ENCODE data around the gene IP6K2.
"Not testable (repeated sequence)": the region's sequence is repeated elsewhere in the genome, so short reads cannot be mapped to it uniquely, and the experiment has no call there.

The IP6K2 gene

DNA sequence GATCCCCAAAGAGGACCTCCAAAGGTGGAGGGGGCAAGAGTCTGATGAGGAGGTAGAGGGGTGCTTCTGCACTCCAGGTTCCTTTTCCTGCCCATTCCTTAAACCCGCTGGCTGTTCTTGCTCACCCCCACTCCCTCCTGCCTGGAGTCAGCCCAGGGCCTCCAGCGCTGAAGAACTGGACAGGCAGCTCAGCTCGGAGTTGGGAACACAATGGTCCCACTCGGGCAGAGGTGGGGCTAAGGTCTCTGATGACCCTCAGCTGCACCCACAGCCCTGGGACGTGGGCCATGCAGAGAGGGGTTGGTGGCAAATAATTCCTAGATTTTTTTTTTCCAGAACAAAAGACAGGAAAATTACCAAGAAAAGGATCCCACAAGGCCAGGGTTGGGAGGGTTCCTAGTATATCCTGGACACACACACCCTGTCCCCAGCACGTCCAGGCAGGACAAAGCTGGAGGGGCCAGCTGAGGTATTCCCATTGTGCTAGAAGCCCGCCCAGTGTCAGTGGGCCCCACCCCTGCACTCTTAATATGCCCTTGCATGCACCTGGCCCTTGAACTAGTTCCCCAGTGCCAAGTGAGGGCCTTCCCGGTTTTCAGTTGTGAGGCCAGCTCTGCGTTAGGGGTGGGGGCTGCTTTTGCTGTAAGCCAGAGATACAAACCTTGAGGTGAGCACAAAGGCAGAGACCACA, 22.1 kb upstream of the IP6K2 start:
- ATAC-seq = no peak
- no peaks in the 10 kb centered on the region for H3K36me3 Mint-ChIP-seq
- H3K27ac Mint-ChIP-seq = no peak overlapping the region
- no peak overlapping the region for H3K4me3 Mint-ChIP-seq
- no peak for DNase-seq (ENCODE audit: low spot score in 2 of 2)
- no peaks in the 10 kb centered on the region for H3K9me3 Mint-ChIP-seq
- no peaks in the 10 kb centered on the region for H3K4me1 Mint-ChIP-seq

DNA sequence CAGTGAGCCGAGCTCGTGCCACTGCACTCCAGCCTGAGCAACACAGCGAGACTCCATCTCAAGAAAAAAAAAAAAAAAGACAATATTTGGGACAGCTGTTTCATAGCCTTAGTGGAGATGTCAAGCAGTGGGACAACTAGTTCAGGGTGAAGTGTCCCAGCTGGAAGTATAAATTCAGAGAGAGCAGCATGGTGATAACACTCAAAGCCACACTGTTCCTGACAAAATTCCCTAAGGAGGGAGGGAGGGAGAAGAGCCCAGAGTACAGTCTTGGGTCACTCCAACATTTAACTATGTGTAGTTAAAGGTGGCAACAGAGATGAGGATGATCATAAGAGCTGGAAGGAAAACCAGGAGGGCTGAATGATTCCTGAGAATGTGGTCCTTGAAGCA, 21.1 kb upstream of the IP6K2 start:
- ATAC-seq (no peak), DNase-seq (ENCODE audit: low spot score in 2 of 2) (no peak)
- Mint-ChIP-seq H3K4me1 (no peaks in the 10 kb centered on the region), H3K4me3 (no peak overlapping the region), H3K27ac (no peak overlapping the region), H3K36me3 (no peaks in the 10 kb centered on the region), H3K9me3 (no peaks in the 10 kb centered on the region)

DNA sequence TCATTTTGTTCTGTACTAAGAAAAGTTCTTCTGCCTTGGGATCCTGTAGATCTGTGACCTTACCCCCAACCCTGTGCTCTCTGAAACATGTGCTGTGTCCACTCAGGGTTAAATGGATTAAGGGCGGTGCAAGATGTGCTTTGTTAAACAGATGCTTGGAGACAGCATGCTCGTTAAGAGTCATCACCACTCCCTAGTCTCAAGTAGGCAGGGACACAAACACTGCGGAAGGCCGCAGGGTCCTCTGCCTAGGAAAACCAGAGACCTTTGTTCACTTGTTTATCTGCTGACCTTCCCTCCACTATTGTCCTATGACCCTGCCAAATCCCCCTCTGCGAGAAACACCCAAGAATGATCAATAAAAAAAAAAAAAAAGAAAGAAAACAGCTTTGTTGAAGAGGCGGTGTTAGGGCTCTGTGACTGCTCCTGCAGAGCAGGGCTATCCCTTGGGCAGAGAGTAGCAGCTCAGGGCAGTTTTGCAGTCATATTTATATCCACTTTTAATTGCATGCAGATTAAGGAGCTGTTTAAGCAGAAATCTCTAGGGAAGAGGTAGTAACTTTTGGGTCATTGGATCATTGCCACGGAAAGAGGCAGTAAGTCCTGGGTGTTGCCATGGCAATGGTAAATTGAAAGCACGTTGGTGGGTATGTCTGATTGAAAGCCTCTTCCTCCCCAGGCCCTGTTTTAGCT, 18.2 kb upstream of the IP6K2 start:
- not testable (repeated sequence) for H3K27ac Mint-ChIP-seq; H3K4me3 Mint-ChIP-seq; DNase-seq (ENCODE audit: low spot score in 2 of 2); ATAC-seq; H3K9me3 Mint-ChIP-seq; H3K36me3 Mint-ChIP-seq; H3K4me1 Mint-ChIP-seq

DNA sequence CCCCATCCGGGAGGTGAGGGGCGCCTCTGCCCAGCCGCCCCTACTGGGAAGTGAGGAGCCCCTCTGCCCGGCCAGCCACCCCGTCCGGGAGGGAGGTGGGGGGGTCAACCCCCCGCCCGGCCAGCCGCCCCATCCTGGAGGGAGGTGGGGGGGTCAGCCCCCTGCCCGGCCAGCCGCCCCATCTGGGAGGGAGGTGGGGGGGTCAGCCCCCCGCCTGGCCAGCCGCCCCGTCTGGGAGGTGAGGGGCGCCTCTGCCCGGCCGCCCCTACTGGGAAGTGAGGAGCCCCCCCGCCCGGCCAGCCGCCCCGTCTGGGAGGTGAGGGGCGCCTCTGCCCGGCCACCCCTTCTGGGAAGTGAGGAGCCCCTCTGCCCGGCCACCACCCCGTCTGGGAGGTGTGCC, 17.5 kb upstream of the IP6K2 start:
- not testable (repeated sequence) for ATAC-seq; H3K27ac Mint-ChIP-seq; DNase-seq (ENCODE audit: low spot score in 2 of 2)

DNA sequence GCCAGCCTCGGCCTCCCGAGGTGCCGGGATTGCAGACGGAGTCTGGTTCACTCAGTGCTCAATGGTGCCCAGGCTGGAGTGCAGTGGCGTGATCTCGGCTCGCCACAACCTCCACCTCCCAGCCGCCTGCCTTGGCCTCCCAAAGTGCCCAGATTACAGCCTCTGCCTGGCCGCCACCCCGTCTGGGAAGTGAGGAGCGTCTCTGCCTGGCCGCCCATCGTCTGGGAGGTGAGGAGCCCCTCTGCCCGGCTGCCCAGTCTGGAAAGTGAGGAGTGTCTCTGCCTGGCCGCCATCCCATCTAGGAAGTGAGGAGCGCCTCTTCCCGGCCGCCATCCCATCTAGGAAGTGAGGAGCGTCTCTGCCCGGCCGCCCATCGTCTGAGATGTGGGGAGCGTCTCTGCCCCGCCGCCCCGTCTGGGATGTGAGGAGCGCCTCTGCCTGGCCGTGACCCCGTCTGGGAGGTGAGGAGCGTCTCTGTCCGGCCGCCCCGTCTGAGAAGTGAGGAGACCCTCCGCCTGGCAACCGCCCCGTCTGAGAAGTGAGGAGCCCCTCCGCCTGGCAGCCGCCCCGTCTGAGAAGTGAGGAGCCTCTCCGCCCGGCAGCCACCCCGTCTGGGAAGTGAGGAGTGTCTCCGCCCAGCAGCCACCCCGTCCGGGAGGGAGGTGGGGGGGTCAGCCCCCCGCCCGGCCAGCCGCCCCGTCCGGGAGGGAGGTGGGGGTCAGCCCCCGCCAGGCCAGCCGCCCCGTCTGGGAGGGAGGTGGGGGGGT, 16.9 kb upstream of the IP6K2 start:
- H3K36me3 Mint-ChIP-seq; H3K27ac Mint-ChIP-seq; DNase-seq (ENCODE audit: low spot score in 2 of 2); ATAC-seq; H3K9me3 Mint-ChIP-seq; H3K4me1 Mint-ChIP-seq; H3K4me3 Mint-ChIP-seq: not testable (repeated sequence)

More for the DNA sequence above, 17.5 kb upstream of the IP6K2 start:
- H3K4me1 Mint-ChIP-seq, H3K9me3 Mint-ChIP-seq, H3K36me3 Mint-ChIP-seq, H3K4me3 Mint-ChIP-seq: not testable (repeated sequence)

DNA sequence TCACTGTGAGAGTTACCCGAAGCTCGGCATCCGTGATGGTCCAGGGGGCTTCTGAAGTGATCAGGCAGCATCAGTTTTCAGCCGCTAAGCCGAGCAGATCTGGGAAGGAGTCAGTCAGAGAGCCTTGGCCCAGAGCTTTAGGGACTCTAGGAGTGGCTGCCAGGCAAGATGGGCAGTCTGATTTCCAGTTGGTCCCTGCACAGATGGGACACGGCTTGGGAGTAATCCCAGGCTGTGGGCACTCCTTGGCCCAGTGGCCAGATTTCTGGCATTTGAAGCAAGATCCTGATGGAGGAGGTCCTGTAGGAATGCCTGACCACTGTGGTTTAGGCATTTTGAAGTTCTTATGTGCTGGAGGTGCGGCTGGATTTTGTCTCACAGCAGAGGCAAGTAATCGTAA, 10.5 kb upstream of the IP6K2 start:
- no peaks in the 10 kb centered on the region for H3K9me3 Mint-ChIP-seq
- ATAC-seq (no peak), DNase-seq (ENCODE audit: low spot score in 2 of 2) (no peak)
- no peak overlapping the region for H3K27ac Mint-ChIP-seq
- no peak overlapping the region for H3K4me3 Mint-ChIP-seq
- H3K36me3 Mint-ChIP-seq = no peaks in the 10 kb centered on the region
- no peaks in the 10 kb centered on the region for H3K4me1 Mint-ChIP-seq

DNA sequence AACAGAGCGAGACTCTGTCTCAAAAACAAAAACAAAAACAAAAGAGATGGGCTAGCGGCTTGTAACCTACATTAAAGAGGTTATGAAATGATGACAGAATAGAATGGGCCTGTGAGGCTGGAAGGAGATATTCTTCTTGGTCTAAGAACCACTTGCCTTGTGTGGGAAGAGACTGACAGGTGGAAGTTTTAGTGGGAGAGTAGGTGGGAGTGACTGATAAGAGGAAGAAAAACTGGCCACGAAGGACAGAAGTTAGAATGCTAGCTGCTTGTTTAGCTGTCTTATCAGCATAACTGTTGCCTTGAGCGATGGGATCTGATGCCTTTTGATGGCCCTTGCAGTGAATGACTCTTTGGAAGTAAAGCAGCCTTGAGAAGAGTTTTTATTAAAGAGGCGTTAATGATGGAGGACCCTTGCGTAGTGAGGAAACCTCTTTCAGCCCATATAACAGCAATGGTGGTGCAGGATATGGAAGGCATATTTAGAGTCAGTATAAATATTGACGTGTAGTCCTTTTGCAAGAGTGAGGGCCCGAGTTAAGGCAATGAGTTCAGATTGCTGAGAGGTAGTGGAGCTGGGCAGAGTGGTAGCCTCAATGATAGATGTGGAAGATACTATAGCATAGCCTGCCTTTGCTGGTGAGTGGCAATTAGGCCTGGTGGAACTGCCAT, 8.3 kb upstream of the IP6K2 start:
- DNase-seq (ENCODE audit: low spot score in 2 of 2); H3K9me3 Mint-ChIP-seq; H3K36me3 Mint-ChIP-seq; H3K27ac Mint-ChIP-seq; ATAC-seq; H3K4me1 Mint-ChIP-seq; H3K4me3 Mint-ChIP-seq: not testable (repeated sequence)

DNA sequence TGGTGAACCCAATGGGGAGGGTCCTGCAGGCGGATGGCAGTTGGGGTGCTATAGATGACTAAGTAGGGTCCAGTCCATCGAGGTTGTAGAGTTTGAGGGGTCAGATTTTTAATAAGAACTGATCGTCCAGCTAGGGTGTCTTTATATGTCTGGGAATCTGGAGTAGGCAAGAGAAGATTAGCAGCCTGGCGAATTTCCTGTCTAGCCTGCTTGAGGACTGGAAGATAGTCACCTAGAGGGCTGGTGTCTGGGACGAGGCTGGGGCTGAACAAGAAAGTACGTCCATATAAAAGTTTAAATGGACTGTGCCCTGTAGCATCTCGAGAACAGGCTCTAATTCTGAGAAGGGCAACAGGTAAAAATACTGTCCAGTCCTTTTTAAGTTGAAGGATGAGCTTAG, 6.7 kb upstream of the IP6K2 start:
- DNase-seq (ENCODE audit: low spot score in 2 of 2) (no peak), ATAC-seq (no peak)
- H3K4me1 Mint-ChIP-seq = no peaks in the 10 kb centered on the region
- no peaks in the 10 kb centered on the region for H3K9me3 Mint-ChIP-seq
- no peak overlapping the region for H3K4me3 Mint-ChIP-seq
- H3K27ac Mint-ChIP-seq = no peak overlapping the region
- no peaks in the 10 kb centered on the region for H3K36me3 Mint-ChIP-seq

DNA sequence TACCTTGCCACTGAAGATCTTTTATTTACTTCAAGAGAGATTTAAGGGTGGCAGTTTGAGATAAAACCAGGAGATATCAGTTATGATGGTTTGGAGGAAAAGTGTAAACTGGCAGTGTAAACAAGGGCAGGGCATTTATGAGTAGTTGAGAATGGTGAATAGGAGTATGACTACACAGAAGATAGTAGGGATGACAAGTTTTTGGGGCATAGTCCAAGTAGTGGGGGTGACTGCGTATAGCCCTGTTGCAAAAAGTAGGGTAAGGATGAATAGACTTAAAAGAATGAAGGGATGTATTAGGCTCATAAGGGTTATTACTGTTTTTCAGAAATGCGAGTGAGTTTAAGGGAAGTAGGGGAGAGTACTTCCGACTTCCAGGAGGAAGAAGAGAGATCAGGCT, 6.3 kb upstream of the IP6K2 start:
- not testable (repeated sequence) for H3K4me1 Mint-ChIP-seq; DNase-seq (ENCODE audit: low spot score in 2 of 2); H3K27ac Mint-ChIP-seq; H3K4me3 Mint-ChIP-seq; H3K36me3 Mint-ChIP-seq; ATAC-seq; H3K9me3 Mint-ChIP-seq

DNA sequence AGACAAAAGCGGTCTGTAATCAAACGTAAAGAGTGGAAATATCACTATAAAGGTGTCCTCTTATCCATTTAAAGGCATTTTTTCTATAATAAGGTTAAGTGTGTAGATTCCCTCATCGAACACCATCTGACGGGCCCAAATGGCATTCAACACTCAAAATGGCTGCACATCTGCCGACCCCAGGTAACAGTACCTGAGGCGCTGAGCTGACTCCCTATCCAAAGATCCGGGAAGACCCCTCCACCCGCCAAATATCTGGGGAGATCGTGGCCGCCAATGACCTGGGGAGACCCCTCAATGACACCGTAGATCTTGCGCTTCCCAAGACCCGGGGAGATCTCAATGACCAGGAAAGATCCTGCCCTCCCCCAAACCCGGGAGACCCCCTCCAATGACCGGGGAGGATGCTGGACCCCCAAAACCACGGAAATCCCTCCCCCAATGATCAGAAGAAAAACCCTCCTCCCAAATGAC, 476 bp downstream of the IP6K2 start:
- peak overlapping the region; percentile 94 for H3K27ac Mint-ChIP-seq
- H3K4me3 Mint-ChIP-seq = peak overlapping the region; percentile 93
- peaks cover 58% of the 10 kb centered on the region for H3K36me3 Mint-ChIP-seq
- DNase-seq (ENCODE audit: low spot score in 2 of 2) (peak in 1 of 2 donors; percentile 69), ATAC-seq (no peak)
- peaks cover 40% of the 10 kb centered on the region for H3K4me1 Mint-ChIP-seq
- H3K9me3 Mint-ChIP-seq = no peaks in the 10 kb centered on the region

DNA sequence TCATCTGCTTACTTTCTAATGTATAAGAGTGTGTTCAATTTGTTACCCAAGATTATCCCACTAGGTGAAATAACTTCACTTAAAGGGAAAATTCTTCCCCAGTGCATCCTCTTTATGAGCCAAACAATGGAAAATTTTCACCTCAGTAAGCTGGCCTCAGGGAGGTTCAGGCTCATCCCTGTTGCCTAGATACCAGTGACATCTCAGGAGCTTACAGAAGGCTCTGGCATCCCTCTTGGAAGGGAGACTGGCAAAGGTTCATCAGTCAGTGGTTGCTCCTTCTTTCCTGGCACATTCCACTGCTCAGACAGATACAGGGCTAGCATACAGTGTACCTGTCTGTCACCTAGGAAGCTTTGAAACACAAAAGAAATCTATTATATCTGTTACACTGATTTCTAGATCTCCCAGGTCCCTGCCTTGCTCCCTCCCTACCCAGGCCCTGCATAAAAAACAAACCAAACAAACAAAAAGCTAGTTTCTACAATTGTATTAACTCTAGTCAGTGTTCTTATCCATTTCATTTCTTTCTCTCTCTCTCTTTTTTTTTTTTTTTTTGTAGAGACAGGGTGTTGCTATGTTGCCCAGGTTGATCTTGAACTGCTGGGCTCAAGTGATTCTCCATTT, 1.7 kb downstream of the IP6K2 start:
- Mint-ChIP-seq H3K4me3 (peak overlapping the region; percentile 93), H3K36me3 (peaks cover 70% of the 10 kb centered on the region), H3K9me3 (no peaks in the 10 kb centered on the region), H3K27ac (peak overlapping the region; percentile 94), H3K4me1 (peaks cover 48% of the 10 kb centered on the region)
- ATAC-seq = no peak
- no peak for DNase-seq (ENCODE audit: low spot score in 2 of 2)

DNA sequence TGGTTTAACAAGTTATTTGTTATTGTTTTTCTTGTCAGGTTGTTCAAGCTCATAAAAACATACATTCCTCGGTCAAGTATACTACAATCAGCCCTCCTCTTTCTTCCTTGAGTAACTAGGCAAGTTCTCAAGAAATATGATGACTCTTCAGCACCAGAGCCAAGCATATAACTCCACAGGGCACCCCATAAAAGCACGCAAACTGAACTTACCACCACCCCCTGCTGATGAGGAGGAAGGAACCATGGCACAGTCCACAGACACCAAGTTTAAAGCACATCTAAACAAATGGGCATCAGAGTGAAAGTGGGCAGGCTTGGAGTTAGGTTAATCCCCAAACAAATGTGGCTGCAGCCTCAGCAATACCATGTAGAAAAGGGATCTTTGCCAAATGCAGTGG, 5.3 kb downstream of the IP6K2 start:
- no peak overlapping the region for H3K4me3 Mint-ChIP-seq
- ATAC-seq = no peak
- H3K4me1 Mint-ChIP-seq = peaks cover 56% of the 10 kb centered on the region
- peaks cover 97% of the 10 kb centered on the region for H3K36me3 Mint-ChIP-seq
- DNase-seq (ENCODE audit: low spot score in 2 of 2) = no peak
- H3K9me3 Mint-ChIP-seq = no peaks in the 10 kb centered on the region
- peak overlapping the region; percentile 79 for H3K27ac Mint-ChIP-seq

DNA sequence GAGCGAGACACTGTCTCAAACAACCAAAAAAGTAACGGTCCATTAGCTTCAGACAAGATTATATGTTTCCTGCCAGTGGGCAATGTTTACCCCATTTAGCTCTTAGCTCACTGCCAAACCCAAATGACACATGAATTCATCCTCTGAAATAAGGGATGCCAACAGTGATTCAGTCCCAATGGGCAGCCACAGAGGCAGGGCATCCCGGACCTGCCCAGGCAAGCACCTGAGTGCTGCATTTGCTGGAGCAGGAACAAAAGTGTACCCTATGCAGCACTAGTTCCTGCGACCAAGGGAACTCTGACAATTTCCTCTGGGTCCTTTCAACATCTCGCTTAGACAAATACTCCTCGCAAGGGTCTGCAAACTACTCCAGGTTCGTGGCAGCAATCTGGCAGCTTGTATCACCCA, 8.0 kb downstream of the IP6K2 start:
- H3K4me3 Mint-ChIP-seq = no peak overlapping the region
- peaks cover 39% of the 10 kb centered on the region for H3K4me1 Mint-ChIP-seq
- peaks cover 97% of the 10 kb centered on the region for H3K36me3 Mint-ChIP-seq
- peak overlapping the region; percentile 79 for H3K27ac Mint-ChIP-seq
- no peaks in the 10 kb centered on the region for H3K9me3 Mint-ChIP-seq
- DNase-seq (ENCODE audit: low spot score in 2 of 2) (no peak), ATAC-seq (peak; percentile 34)

DNA sequence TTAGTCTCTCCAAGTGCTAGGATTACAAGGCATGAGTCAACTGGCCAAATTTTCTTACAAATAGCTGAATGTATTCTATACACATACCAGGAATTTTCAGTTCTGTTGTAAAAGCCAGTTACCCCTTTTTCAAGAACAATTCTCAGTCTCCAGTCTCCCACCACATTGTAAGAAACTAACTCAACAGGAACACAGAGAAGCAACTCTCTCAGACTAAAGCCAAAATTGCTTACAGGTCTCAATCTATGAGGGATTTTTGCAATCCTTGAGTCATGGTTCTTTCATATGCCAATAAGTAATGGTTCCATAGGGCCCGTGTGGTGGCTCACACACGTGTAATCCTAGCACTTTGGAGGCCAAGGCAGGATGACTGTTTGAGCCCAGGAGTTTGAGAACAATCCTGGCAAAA, 8.5 kb downstream of the IP6K2 start:
- H3K27ac Mint-ChIP-seq = peak overlapping the region; percentile 79
- ATAC-seq (peak; percentile 82), DNase-seq (ENCODE audit: low spot score in 2 of 2) (no peak)
- no peaks in the 10 kb centered on the region for H3K9me3 Mint-ChIP-seq
- H3K4me3 Mint-ChIP-seq = no peak overlapping the region
- peaks cover 39% of the 10 kb centered on the region for H3K4me1 Mint-ChIP-seq
- H3K36me3 Mint-ChIP-seq = peaks cover 97% of the 10 kb centered on the region

DNA sequence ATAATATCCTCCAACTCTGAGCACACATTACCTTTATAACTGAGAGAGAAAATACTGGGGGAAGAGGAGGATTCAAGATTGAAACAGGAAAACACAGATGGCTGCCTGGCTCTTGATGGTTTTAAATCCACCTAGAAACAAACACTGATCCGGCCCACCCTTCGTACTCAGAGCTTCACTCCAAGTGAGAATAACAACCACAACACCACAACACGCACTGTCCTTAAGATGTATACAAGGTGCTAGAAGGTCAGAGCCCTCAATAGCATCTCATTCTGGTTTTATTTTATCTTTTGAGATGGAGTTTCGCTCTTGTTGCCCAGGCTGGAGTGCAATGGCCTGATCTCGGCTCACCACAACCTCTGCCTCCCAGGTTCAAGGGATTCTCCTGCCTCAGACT, 9.9 kb downstream of the IP6K2 start:
- no peak for ATAC-seq
- no peak overlapping the region for H3K4me3 Mint-ChIP-seq
- peaks cover 41% of the 10 kb centered on the region for H3K4me1 Mint-ChIP-seq
- DNase-seq (ENCODE audit: low spot score in 2 of 2) = no peak
- peak overlapping the region; percentile 26 for H3K27ac Mint-ChIP-seq
- H3K9me3 Mint-ChIP-seq = no peaks in the 10 kb centered on the region
- H3K36me3 Mint-ChIP-seq = peaks cover 96% of the 10 kb centered on the region
